ENCODE results near the gene NYNRIN. TPM values are rescaled to one million over a fixed set of nuclear protein-coding genes. Genes with fewer than 3 reads are reported as not detected.

The NYNRIN gene
- total and polyA plus RNA-seq, 2 of the 8 experiments (the other 6 are each of a cell fraction or from before 2014, with no cell fraction given), result 15.2 to 18.3 TPM

DNA sequence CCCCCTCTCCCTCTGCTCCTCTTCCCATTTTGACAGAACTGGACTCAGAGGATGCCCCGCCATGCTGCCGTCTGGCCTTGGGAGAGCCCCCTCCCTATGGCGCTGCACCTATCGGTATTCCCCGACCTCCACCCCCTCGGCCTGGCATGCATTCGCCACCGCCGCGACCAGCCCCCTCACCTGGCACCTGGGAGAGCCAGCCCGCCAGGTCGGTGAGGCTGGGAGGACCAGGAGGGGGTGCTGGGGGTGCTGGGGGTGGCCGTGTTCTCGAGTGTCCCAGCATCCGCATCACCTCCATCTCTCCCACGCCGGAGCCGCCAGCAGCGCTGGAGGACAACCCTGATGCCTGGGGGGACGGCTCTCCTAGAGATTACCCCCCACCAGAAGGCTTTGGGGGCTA lies 29.3 kb upstream of the NYNRIN start:
- H2AK5ac ChIP-seq (ENCODE audit: low read depth, low read length), result no peak overlapping the region
- TF ChIP-seq SP1 (IDR thresholded peaks at IDR 0.05; ENCODE audit: low read depth, low read length) (no peak), SP4 (IDR thresholded peaks at IDR 0.05; ENCODE audit: low read length) (no peak), SUZ12 (IDR thresholded peaks at IDR 0.05; ENCODE audit: low read length) (no peak), JUND (IDR thresholded peaks at IDR 0.05; ENCODE audit: low read length) (no peak), HDAC6 (IDR thresholded peaks at IDR 0.05; ENCODE audit: low read depth, low read length) (no peak), EP300 (IDR thresholded peaks at IDR 0.05; ENCODE audit: borderline replicate concordance in 1 of 2, low read depth in 2 of 2, low read length in 2 of 2) (no peak), EGR1 (IDR thresholded peaks at IDR 0.05; ENCODE audit: borderline replicate concordance, low read depth, low read length) (no peak), TAF1 (IDR thresholded peaks at IDR 0.05; ENCODE audit: low read depth, low read length) (no peak)
- POLR2A ChIA-PET (ENCODE audit: partially characterized antibody), result interaction anchor here (0.7 to 4.2 kb wide), 10 partner anchors 10 to 73 kb away, joined by 3 to 24 read pairs (median 3); partner anchors contain the start of genes CBLN3 and KHNYN
- H2BK120ac ChIP-seq (replicated peaks; ENCODE audit: low read depth, low read length), result no peak overlapping the region
- H3K4me1 ChIP-seq (replicated peaks in 1 of 4; ENCODE audit: control insufficient read depth in 3 of 4, insufficient read depth in 4 of 4, low read length in 3 of 4), result peaks cover 0 to 10% (median 7%) of the 10 kb centered on the region in 4 experiments; a peak in 6 of 7 replicates
- peak overlapping the region; percentile 53; the same call in 1 of the 2 replicates for H3K27ac ChIP-seq (ENCODE audit: low read depth, low read length)
- DNase-seq (ENCODE audit: low read depth in 1 of 2, low spot score in 2 of 2) (no peak), FAIRE-seq (no peak)
- H3K4me2 ChIP-seq (ENCODE audit: insufficient read depth in 1 of 2, low read depth in 2 of 2, low read length in 2 of 2), result peak overlapping the region; percentile 76 to 82
- WGBS, 2 experiments (ENCODE audit: extremely low coverage in 1 of 2, insufficient coverage in 1 of 2, insufficient read length in 1 of 2, insufficient replicate concordance in 2 of 2, low coverage in 1 of 2, low lambda C conversion rate in 2 of 2, missing lambda C conversion rate in 1 of 2), result 88% methylated on average over 8 of the region's 20 CpGs; no CpG with 5 or more reads in 1 of the 2 experiments
- no peak overlapping the region for H3K56ac ChIP-seq (replicated peaks; ENCODE audit: insufficient read length, low read depth, low read length)
- H2BK15ac ChIP-seq (ENCODE audit: low read length), result 0 out of 2 replicates have a peak overlapping the region, but pooled peaks have one; percentile 40
- H3K4me3 ChIP-seq (ENCODE audit: extremely low read depth in 1 of 4, insufficient read depth in 2 of 4, low read depth in 3 of 4, low read length in 4 of 4), result peak overlapping the region; percentile 73 to 100 (median 82); a peak in 6 of 8 replicates
- no peak overlapping the region for H3K23ac ChIP-seq (ENCODE audit: insufficient read length)
- H2BK12ac ChIP-seq (ENCODE audit: low read depth, low read length), result no peak overlapping the region
- H3K9me3 ChIP-seq (ENCODE audit: insufficient read depth in 2 of 2, low read depth in 1 of 2, low read length in 1 of 2), result no peaks in the 10 kb centered on the region
- peak overlapping the region in 2 of 4 experiments; percentile 24 to 54; a peak in 2 of 7 replicates for H3K9ac ChIP-seq (replicated peaks in 1 of 4; ENCODE audit: extremely low read depth in 1 of 4, low read depth in 3 of 4, low read length in 3 of 4)
- no peaks in the 10 kb centered on the region for H3K79me2 ChIP-seq (ENCODE audit: control insufficient read depth in 1 of 2, insufficient read depth in 2 of 2, low read length in 2 of 2)
- H4K20me1 ChIP-seq (replicated peaks in 1 of 2; ENCODE audit: control insufficient read depth in 1 of 2, insufficient read depth in 2 of 2, low read length in 2 of 2), result peaks cover 0 to 3% of the 10 kb centered on the region in 2 experiments
- peaks cover 3 to 11% (median 6%) of the 10 kb centered on the region in 4 experiments; a peak in 5 of 8 replicates for H3K36me3 ChIP-seq (ENCODE audit: control insufficient read depth in 2 of 4, insufficient read depth in 4 of 4, low read length in 3 of 4)
- no peak overlapping the region for H4K5ac ChIP-seq (ENCODE audit: insufficient read length, low read depth, low read length)
- H4K91ac ChIP-seq (replicated peaks; ENCODE audit: insufficient read length, low read length), result no peak overlapping the region
- H3K18ac ChIP-seq (ENCODE audit: extremely low read depth, low read length), result no peak overlapping the region
- peaks cover 16% of the 10 kb centered on the region for H3K23me2 ChIP-seq (ENCODE audit: low read depth, low read length)
- H3K14ac ChIP-seq (ENCODE audit: insufficient read length), result no peak overlapping the region
- H3K27me3 ChIP-seq (replicated peaks in 1 of 4; ENCODE audit: control insufficient read depth in 3 of 4, extremely low read depth in 1 of 4, insufficient read depth in 3 of 4, low read length in 3 of 4), result no peaks in the 10 kb centered on the region; a peak in 1 of 7 replicates
- H2AFZ ChIP-seq (ENCODE audit: low read length), result no peak overlapping the region
- H3K4ac ChIP-seq (replicated peaks; ENCODE audit: insufficient read length, low read depth, low read length), result no peak overlapping the region
- H2BK20ac ChIP-seq (ENCODE audit: low read length), result no peak overlapping the region
- H3K79me1 ChIP-seq (ENCODE audit: low read depth, low read length), result no peaks in the 10 kb centered on the region; the same call in 1 of the 2 replicates
- CTCF ChIA-PET (ENCODE audit: partially characterized antibody), result interaction anchor here (0.6 to 16.4 kb wide), 12 partner anchors 9 to 73 kb away, joined by 3 to 207 read pairs (median 6); partner anchors contain the start of genes ADCY4, CBLN3, KHNYN and RIPK3
- no peak overlapping the region for H4K8ac ChIP-seq (ENCODE audit: extremely low read depth, insufficient read depth, low read length)
- 0 out of 2 replicates have a peak overlapping the region, but pooled peaks have one; percentile 66 for H2BK5ac ChIP-seq (ENCODE audit: low read depth, low read length)

Data from H1 (cell line).